HEK293T (cell line): ENCODE results near the gene VPS35L.

ENCODE experiments used
- CTCF ChIA-PET: fragments of 350-600 bp; formaldehyde crosslinking; extraction: SDS; loops from one replicate; lab custom pipeline; 2021; ENCODE audit warnings: antibody characterized with exemption, inconsistent platforms; lab: Yijun Ruan, JAX
- POLR2A ChIA-PET: fragments of 350-600 bp; formaldehyde crosslinking; extraction: SDS; loops from one replicate; lab custom pipeline; 2020; ENCODE audit warnings: antibody characterized with exemption, inconsistent platforms; lab: Yijun Ruan, JAX
- DNase-seq: peaks from one replicate; pipeline ENCODE4 v3.0.0; 2012; ENCODE audit warnings: mixed read lengths; ENCODE audit errors: extremely low spot score
- ARNT ChIP-seq: fragments of 450-650 bp; IDR thresholded peaks from 2 replicates; pipeline ENCODE4 v1.6.1; 2017; ENCODE audit warnings: mild to moderate bottlenecking
- BHLHE40 ChIP-seq: fragments of 450-650 bp; IDR thresholded peaks from 2 replicates; pipeline ENCODE4 v1.6.1; 2016; ENCODE audit warnings: mild to moderate bottlenecking, moderate library complexity, borderline replicate concordance
- CTBP1 ChIP-seq: fragments of 450-650 bp; IDR thresholded peaks from 2 replicates; pipeline ENCODE4 v1.6.1; 2016; ENCODE audit warnings: borderline replicate concordance
- ELF4 ChIP-seq: fragments of 450-650 bp; IDR thresholded peaks from 2 replicates; pipeline ENCODE4 v1.6.1; 2017; ENCODE audit warnings: antibody characterized with exemption
- FOXA1 ChIP-seq: fragments of 450-650 bp; IDR thresholded peaks from 2 replicates; pipeline ENCODE4 v1.6.1; 2016; ENCODE audit warnings: mild to moderate bottlenecking
- FOXK2 ChIP-seq: fragments of 450-650 bp; IDR thresholded peaks from 2 replicates; pipeline ENCODE4 v1.6.1; 2016; ENCODE audit warnings: mild to moderate bottlenecking
- FOXM1 ChIP-seq: fragments of 450-650 bp; IDR thresholded peaks from 2 replicates; pipeline ENCODE4 v1.6.1; 2017; ENCODE audit warnings: mild to moderate bottlenecking, borderline replicate concordance
- HDGF ChIP-seq: fragments of 450-650 bp; IDR thresholded peaks from 2 replicates; pipeline ENCODE4 v1.6.1; 2017; ENCODE audit warnings: antibody characterized with exemption, borderline replicate concordance
- L3MBTL2 ChIP-seq: fragments of 450-650 bp; conservative IDR thresholded peaks from 2 replicates; pipeline ENCODE4 v1.6.1; 2016; ENCODE audit warnings: mild to moderate bottlenecking
- LEF1 ChIP-seq: fragments of 450-650 bp; IDR thresholded peaks from 2 replicates; pipeline ENCODE4 v1.6.1; 2017; ENCODE audit warnings: mild to moderate bottlenecking, borderline replicate concordance
- NFRKB ChIP-seq: fragments of 450-650 bp; IDR thresholded peaks from 2 replicates; pipeline ENCODE4 v1.6.1; 2016; ENCODE audit warnings: mild to moderate bottlenecking, moderate library complexity
- SP1 ChIP-seq: fragments of 450-650 bp; IDR thresholded peaks from 2 replicates; pipeline ENCODE4 v1.6.1; 2017
- SUZ12 ChIP-seq: fragments of 450-650 bp; IDR thresholded peaks from 2 replicates; pipeline ENCODE4 v1.6.1; 2016; ENCODE audit warnings: mild to moderate bottlenecking
- TARDBP ChIP-seq: fragments of 450-650 bp; IDR thresholded peaks from 2 replicates; pipeline ENCODE4 v1.6.1; 2016
- ZNF384 ChIP-seq: fragments of 450-650 bp; IDR thresholded peaks from 2 replicates; pipeline ENCODE4 v1.6.1; 2016
- TF ChIP-seq, protein P1 (sequence below): fragments of 450-650 bp; IDR thresholded peaks from 2 replicates; pipeline ENCODE4 v1.6.1; 2016

The VPS35L gene

DNA sequence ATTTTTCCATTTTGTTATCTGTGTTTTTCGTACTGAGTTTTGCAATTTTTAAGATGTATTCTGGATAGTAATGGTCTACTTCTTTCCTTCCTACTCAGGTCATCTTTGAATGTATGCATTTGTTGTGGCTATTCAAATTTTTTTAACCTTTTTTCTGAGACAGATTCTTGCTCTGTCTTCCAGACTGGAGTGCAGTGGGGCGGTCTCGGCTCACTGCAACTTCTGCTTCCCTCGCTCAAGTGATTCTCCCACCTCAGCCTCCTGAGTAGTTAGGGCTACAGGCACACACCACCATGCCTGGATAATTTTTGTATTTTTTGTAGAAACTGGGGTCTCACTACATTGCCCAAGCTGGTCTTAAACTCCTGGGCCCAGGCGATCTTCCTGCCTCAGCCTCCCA is 33.6 kb downstream of the VPS35L start:
- no peak for DNase-seq
- TF ChIP-seq L3MBTL2 (no peak), TARDBP (no peak), ELF4 (no peak), SUZ12 (no peak), ARNT (no peak), FOXM1 (no peak), NFRKB (no peak), HDGF (no peak), SP1 (no peak), LEF1 (no peak), FOXK2 (no peak), BHLHE40 (no peak), FOXA1 (no peak), CTBP1 (no peak), ZNF384 (no peak)
- TF ChIP-seq, protein P1, sequence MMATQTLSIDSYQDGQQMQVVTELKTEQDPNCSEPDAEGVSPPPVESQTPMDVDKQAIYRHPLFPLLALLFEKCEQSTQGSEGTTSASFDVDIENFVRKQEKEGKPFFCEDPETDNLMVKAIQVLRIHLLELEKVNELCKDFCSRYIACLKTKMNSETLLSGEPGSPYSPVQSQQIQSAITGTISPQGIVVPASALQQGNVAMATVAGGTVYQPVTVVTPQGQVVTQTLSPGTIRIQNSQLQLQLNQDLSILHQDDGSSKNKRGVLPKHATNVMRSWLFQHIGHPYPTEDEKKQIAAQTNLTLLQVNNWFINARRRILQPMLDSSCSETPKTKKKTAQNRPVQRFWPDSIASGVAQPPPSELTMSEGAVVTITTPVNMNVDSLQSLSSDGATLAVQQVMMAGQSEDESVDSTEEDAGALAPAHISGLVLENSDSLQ: no peak
- CTCF ChIA-PET: no interaction called here
- POLR2A ChIA-PET: no interaction called here

DNA sequence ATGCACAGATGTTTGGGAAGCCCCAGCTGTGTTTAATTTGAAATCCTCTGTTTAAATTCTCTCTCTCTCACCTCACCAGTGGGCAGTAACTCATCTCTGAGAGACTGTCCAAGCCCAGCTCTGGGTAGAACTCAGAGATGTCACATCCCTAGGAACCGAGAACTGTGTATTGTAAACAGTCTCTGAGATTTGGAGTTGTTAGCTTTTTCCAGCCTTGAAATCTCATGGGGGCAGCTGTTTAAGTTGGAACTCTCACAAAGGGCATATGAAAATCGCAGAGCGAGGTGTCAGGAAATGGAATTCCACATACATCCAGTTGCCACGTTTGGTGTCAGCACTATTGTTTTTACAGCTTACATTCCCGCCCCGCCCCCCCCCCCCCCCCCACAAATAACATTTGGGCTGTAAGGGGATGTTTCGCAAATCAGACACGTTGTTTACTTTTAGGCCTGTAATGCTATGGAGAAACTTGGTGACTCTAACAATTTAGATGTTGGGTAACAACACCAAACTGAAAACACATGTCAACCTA is 34.3 kb downstream of the VPS35L start:
- ChIA-PET POLR2A (no interaction called here), CTCF (interaction anchor here (0.5 to 0.7 kb wide), 2 partner anchors 11 to 760 kb away, joined by 3 to 4 read pairs; no protein-coding TSS in a partner anchor)
- no peak for TF ChIP-seq ARNT
- no peak for TF ChIP-seq TARDBP
- TF ChIP-seq, protein P1: no peak
- DNase-seq: no peak

DNA sequence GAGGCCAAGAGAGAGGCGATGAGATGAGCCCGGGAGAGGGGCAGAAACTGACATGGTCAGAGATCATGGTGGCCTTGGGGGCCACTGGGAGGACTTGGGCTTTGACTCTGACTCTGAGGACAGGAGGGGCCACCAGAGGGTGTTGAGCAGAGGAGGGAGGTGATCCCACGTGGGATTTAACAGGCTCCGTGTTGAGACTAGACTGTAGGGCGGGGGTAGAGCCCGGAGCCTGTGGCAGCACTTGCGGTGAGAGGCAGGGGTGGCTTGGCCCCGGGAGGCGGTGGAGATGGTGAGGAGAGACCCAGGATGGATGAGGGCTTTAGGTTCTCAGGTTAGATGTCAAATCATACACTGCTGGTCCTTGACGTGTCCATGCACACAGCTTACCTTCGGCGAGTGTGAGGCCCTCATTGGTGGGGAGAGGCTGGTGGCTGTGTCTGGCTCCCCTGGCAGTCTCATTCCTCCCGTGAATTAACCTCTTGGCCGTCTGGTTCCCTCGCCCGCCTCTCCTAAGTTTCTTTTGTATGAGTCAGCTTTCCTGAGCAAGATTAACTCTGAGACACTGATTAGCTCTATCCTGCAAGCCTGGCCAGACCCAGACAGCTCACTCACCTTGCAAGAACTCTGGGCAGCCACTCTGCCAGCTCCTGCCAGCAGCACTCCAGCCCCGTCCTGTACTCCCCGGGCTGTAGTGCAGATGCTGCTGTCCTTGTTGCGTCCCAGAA is 39.7 kb downstream of the VPS35L start:
- TF ChIP-seq NFRKB (no peak), L3MBTL2 (no peak), ARNT (no peak), FOXA1 (no peak), BHLHE40 (no peak), FOXM1 (no peak), SUZ12 (no peak), LEF1 (no peak), ELF4 (no peak), FOXK2 (no peak), CTBP1 (no peak), ZNF384 (no peak)
- TF ChIP-seq, protein P1: no peak
- no peak for DNase-seq
- ChIA-PET CTCF (interaction anchor here (0.7 to 1.4 kb wide), 2 partner anchors 12 to 289 kb away, joined by 4 to 6 read pairs; partner anchors contain the start of gene GPRC5B), POLR2A (no interaction called here)

DNA sequence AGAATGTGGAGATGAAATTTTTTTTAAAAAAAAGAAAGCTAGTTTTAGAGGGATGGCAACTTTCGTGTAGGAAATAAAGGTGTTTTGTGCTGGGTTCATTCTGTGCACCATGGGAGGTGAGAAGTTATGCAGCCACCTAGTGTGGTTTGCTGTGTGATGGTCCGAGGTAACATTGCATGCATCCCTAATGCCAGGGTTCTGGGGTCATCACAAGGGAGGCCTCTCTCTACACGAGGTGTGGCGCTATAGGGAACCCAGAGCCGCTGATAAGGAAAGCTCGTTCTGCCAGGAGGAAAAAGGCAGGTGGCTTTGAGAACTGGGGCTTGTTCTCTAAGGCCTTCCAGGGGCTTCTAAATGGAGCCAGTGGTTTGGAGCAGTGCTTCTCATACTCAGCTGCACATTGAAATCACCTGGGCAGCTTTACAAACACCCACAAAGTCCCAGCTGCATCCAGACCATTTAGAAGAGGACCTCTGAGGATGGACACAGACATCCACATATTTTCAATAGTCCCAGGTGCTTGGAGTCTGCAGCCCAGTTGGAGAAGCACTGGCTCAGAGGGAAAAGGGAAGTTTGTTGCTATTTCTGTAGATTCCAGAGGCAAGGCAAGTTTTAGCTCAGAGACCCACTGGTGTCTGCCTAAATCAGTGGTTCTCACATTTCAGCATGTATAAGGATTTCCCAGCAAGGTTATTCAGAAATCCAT is 43.5 kb downstream of the VPS35L start:
- TF ChIP-seq CTBP1 (no peak), L3MBTL2 (no peak)
- no peak for DNase-seq
- ChIA-PET CTCF (interaction anchor here (1.1 to 3.5 kb wide), 2 partner anchors 15 to 288 kb away, joined by 5 to 16 read pairs; no protein-coding TSS in a partner anchor), POLR2A (no interaction called here)

DNA sequence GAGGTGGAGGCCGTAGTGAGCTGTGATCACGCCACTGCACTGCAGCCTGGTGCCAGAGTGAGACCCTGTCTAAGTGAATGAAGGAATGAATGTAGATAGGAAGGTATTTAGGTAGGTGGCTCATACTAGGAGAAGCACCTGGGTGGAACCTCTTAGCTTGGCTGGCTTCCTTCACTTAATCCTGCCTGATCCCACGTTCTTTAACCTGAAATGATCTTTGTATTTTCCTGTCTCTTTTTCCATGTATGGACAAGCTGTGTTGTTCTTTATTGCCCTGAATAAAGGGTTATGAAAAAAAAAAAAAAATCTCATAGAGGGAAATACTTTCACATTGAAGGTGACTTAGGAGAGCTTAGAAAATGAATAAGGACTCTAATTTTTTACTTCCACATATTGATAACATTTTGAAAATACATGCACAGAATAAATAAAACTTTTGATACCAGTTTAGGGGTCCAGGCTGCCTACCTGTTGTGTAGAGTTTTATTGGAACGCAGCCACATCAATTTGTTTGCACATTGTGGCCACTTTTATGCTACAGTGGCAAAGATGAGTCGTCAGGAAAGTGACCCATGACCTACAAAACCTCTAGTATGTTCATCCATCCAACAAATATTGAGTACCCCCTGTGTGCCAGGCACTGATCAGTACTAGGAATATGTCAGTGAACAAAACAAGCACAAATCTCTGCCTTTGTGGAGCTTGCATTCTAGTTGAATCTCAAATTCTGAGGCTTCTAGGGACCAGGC is 44.6 kb downstream of the VPS35L start:
- ChIA-PET CTCF (interaction anchor here (1.5 to 3.5 kb wide), 3 partner anchors 10 to 286 kb away, joined by 4 to 16 read pairs (median 5); no protein-coding TSS in a partner anchor), POLR2A (no interaction called here)
- DNase-seq: no peak
- no peak for TF ChIP-seq FOXA1
- TF ChIP-seq FOXK2: no peak
- no peak for TF ChIP-seq ARNT
- no peak for TF ChIP-seq HDGF
- TF ChIP-seq NFRKB: no peak
- TF ChIP-seq CTBP1: no peak
- TF ChIP-seq BHLHE40: no peak
- no peak for TF ChIP-seq SP1
